Measurements from ENCODE around the gene ABLIM1.

GRCh38 chr10:114387784-114388183, 270.3 kb downstream of the ABLIM1 start:
- TF ChIP-seq TAF1 (IDR thresholded peaks at IDR 0.05; ENCODE audit: borderline replicate concordance, low read depth, low read length) (no peak), HSF1 (IDR thresholded peaks at IDR 0.05; ENCODE audit: low read depth, low read length) (no peak), IRF3 (IDR thresholded peaks at IDR 0.05) (no peak), SRF (IDR thresholded peaks at IDR 0.05; ENCODE audit: low read depth in 2 of 2, low read length in 2 of 2) (no peak), CTCF (IDR thresholded peaks at IDR 0.05 in 2 of 3, conservative IDR thresholded peaks at IDR 0.05 in 1 of 3; ENCODE audit: control insufficient read depth in 2 of 3, extremely low read depth in 1 of 3, insufficient read depth in 1 of 3, low read depth in 3 of 3, low read length in 3 of 3) (no peak), EZH2 (IDR thresholded peaks at IDR 0.05; ENCODE audit: borderline replicate concordance, control insufficient read depth, low read depth, low read length) (no peak), POLR2A (IDR thresholded peaks at IDR 0.05; ENCODE audit: low read depth, low read length) (no peak), MXI1 (IDR thresholded peaks at IDR 0.05; ENCODE audit: low read depth, low read length) (no peak), E2F8 (IDR thresholded peaks at IDR 0.05; ENCODE audit: low read depth, partially characterized antibody) (no peak), BHLHE40 (IDR thresholded peaks at IDR 0.05; ENCODE audit: borderline replicate concordance in 1 of 2, low read depth in 2 of 2, low read length in 1 of 2) (no peak)
